ENCODE data around the gene NR0B2. TPM values are rescaled to one million over a fixed set of nuclear protein-coding genes. Genes with fewer than 3 reads are reported as not detected.

Gene NR0B2
- total and polyA plus RNA-seq, 2 of the 13 experiments (the other 11 are each of a cell fraction or from before 2014, with no cell fraction given) = 72.5 to 133 TPM

- TF ChIP-seq ZNF704 (CRISPR knock-in tag; IDR thresholded peaks at IDR 0.05; ENCODE audit: borderline replicate concordance) (no peak), ZNF224 (CRISPR knock-in tag; IDR thresholded peaks at IDR 0.05) (no peak), YEATS4 (CRISPR knock-in tag; IDR thresholded peaks at IDR 0.05; ENCODE audit: borderline replicate concordance) (no peak), ZNF569 (CRISPR knock-in tag; IDR thresholded peaks at IDR 0.05; ENCODE audit: borderline replicate concordance) (no peak), NBN (conservative IDR thresholded peaks at IDR 0.05) (no peak), ZNF253 (CRISPR knock-in tag; IDR thresholded peaks at IDR 0.05; ENCODE audit: borderline replicate concordance) (no peak), RFX1 (IDR thresholded peaks at IDR 0.05) (no peak), ZNF749 (CRISPR knock-in tag; IDR thresholded peaks at IDR 0.05; ENCODE audit: borderline replicate concordance) (no peak), THAP11 (CRISPR knock-in tag; IDR thresholded peaks at IDR 0.05) (peak; percentile 66; the same call in 1 of the 2 replicates), GTF3A (CRISPR knock-in tag; conservative IDR thresholded peaks at IDR 0.05) (no peak), ATRX (CRISPR knock-in tag; IDR thresholded peaks at IDR 0.05; ENCODE audit: borderline replicate concordance) (no peak), ZBTB4 (CRISPR knock-in tag; IDR thresholded peaks at IDR 0.05; ENCODE audit: borderline replicate concordance) (no peak), TAF15 (IDR thresholded peaks at IDR 0.05; ENCODE audit: low read depth, low read length, poor library complexity, severe bottlenecking) (no peak), ZNF18 (CRISPR knock-in tag; IDR thresholded peaks at IDR 0.05; ENCODE audit: insufficient replicate concordance) (no peak), HNRNPL (IDR thresholded peaks at IDR 0.05; ENCODE audit: low read depth, low read length) (no peak), MAZ (IDR thresholded peaks at IDR 0.05; ENCODE audit: borderline replicate concordance, low read depth, low read length) (no peak), MAZ (CRISPR knock-in tag; IDR thresholded peaks at IDR 0.05; ENCODE audit: low read depth) (no peak), ZNF556 (CRISPR knock-in tag; IDR thresholded peaks at IDR 0.05; ENCODE audit: borderline replicate concordance) (no peak), TBP (CRISPR knock-in tag; IDR thresholded peaks at IDR 0.05) (no peak), RBFOX2 (IDR thresholded peaks at IDR 0.05; ENCODE audit: low read depth, low read length) (no peak), ZNF543 (CRISPR knock-in tag; IDR thresholded peaks at IDR 0.05) (no peak), ZNF616 (CRISPR knock-in tag; IDR thresholded peaks at IDR 0.05; ENCODE audit: low read depth) (no peak), ZNF280D (CRISPR knock-in tag; IDR thresholded peaks at IDR 0.05) (no peak)
Observed at GRCh38 chr1:26961826-26962225, 48.1 kb upstream of the NR0B2 start (continued).

Data from HepG2 (cell line).